Measurements from ENCODE around the gene RBMS3. TPM values are rescaled to one million over a fixed set of nuclear protein-coding genes. Genes with fewer than 3 reads are reported as not detected.

The RBMS3 gene
- total RNA-seq (2014; rRNA removed; shearing (Covaris generic)) = 6.5 and 13.0 TPM in 2 replicates

- DNase-seq (ENCODE audit: low spot score) = peak; percentile 90
These were observed at the start of gene RBMS3 for GRCh38 chr3:29280404-29281093. Gene RBMS3, plus strand, starts transcription at chr3:29281071.

GRCh38 chr3:29233126-29233525 lies 47.7 kb upstream of the RBMS3 start:
- DNase-seq (ENCODE audit: low spot score) = peak; percentile 15

GRCh38 chr3:29236146-29236840 lies 44.6 kb upstream of the RBMS3 start:
- DNase-seq (ENCODE audit: low spot score) = no peak

- DNase-seq (ENCODE audit: low spot score) = no peak
These were observed 41.5 kb upstream of the RBMS3 start for GRCh38 chr3:29239376-29239775.

GRCh38 chr3:29240248-29240647 lies 40.6 kb upstream of the RBMS3 start:
- no peak for DNase-seq (ENCODE audit: low spot score)

DNA sequence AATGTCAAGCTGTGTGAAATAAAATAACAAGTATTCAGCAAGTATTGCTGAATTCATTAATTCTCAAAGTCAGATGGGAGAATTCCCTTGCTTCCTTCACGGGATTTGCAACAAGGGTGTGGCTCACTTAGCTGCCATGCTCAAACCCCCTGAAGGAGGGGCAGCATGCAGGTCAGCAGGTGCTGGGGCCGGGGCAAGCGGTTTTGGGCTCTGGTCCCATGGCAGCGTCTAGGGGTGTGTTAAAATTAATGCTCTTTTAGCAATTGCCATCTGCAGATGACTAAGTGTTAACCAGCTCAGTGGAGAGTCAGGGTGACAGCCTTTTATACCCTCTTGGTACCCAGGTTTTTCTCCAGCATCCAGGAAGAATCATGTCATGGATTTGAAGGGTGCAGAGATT lies 40.0 kb upstream of the RBMS3 start:
- no peak for DNase-seq (ENCODE audit: low spot score)

GRCh38 chr3:29241855-29242254 lies 39.0 kb upstream of the RBMS3 start:
- DNase-seq (ENCODE audit: low spot score) = no peak

DNA sequence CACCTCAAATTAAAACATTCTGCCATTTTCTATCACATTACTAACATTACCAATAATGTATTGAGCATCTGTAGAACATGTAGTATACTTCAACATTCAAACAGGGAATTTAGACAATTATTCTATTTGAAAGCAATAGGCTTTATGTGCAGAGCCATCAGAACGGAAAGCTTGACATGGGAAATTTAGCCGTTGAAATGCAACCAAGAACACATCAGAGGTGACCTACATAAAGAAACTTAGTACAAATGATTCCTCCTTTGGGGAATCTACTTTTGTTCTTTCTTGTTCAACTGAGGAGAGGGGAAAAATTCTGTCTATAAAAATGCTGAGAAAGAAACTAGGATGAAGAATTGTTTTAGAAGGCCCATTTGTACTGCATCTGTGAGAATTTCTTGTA lies 38.6 kb upstream of the RBMS3 start:
- DNase-seq (ENCODE audit: low spot score) = no peak

DNA sequence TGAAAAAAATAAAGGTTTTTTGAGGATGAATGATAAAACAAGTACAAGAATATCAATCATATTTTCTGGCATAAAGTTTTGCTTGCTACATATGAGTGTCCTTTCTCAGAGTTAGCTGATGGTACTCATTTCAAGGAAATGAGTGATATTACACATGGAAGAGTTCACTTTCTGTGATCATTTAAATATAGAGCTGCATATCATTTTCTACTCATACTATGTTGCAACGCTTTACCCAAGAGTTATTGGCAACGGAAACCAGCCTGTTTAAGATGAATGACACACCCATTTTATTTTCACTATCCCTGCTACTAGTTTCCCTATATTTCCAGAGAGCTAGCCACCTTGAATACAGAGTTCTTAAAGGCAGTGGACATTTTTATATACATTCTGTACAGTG lies 35.4 kb upstream of the RBMS3 start:
- no peak for DNase-seq (ENCODE audit: low spot score)

- no peak for DNase-seq (ENCODE audit: low spot score)
These were observed 33.7 kb upstream of the RBMS3 start for GRCh38 chr3:29247088-29247745.

- DNase-seq (ENCODE audit: low spot score) = no peak
These were observed 31.0 kb upstream of the RBMS3 start for GRCh38 chr3:29249829-29250345.

DNA sequence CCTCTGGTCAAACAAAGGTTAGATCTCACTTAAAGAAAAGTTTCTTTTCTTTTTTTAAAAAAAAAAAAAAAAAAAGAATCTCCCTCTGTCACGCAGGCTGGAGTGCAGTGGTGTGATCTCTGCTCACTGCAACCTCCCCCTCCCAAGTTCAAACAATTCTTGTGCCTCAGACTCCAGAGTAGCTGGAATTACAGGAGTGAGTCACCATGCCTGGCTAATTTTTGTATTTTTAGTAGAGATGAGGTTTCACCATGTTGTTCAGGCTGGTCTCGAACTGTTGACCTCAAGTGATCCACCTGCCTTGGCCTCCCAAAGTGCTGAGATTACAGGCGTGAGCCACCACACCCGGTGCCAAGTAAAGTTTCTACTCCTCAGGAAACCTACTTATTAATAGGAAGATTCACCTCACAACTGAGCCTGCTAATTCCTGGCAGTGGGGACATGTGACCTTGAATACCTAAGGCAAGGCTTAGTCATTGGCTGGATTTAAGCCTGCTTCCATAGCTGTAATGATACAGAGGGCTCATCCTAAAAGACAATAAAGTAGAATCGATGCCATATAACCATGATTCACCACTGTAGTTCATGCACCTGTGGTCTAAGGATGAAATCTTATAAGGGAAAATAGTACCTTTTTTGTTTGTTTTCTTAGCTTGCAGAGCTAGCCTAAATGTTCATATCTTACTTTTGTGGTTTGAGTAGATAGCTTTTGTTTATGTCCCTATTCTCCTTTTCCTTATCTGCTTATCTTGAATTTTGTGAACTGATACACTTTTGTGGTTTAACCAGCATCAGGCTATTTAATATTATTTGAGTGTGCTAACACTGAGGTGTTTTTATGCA lies 24.8 kb upstream of the RBMS3 start:
- DNase-seq (ENCODE audit: low spot score) = peak; percentile 32

GRCh38 chr3:29258161-29258560 lies 22.7 kb upstream of the RBMS3 start:
- no peak for DNase-seq (ENCODE audit: low spot score)

DNA sequence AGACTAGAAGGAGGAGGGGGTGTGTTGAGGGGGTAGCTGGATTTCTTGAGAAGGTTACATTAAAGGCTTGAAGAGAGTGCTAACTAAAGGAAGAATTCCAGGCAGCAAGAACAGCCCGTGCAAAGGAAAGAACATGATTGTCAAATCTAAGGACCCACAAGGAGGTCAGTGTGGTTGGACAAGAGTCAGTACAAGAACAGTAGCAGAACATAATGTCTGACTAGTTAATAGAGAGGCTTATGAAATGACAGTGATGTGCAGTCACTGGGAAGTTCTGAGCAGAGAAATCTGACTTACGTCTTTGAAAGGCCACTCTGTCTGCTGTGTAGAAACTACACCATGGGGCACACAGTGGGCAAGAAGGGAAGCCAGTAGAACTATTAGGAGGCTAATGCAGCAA lies 19.8 kb upstream of the RBMS3 start:
- DNase-seq (ENCODE audit: low spot score) = no peak

DNA sequence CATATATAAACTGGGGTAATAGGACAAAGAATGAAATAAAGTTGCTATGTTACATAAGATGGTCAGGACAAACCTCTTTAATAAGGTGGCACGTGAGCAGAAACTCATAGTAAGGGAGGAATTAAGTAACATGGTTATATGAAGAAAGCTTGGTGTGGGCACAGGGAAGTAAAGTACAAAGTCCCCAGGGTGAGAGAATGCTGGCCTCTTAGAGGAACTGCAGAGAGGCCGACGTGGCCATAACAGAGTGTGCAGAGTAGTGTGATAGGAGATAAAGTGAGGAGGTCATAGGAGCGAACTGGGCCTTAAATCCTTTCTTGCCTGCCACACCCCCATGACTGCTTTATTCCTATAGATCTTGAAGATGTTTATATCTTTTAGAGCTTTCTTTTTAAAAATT lies 17.4 kb upstream of the RBMS3 start:
- no peak for DNase-seq (ENCODE audit: low spot score)

GRCh38 chr3:29265509-29266072 lies 15.3 kb upstream of the RBMS3 start:
- no peak for DNase-seq (ENCODE audit: low spot score)

- DNase-seq (ENCODE audit: low spot score) = no peak
These were observed 13.6 kb upstream of the RBMS3 start for GRCh38 chr3:29267226-29267625.

DNA sequence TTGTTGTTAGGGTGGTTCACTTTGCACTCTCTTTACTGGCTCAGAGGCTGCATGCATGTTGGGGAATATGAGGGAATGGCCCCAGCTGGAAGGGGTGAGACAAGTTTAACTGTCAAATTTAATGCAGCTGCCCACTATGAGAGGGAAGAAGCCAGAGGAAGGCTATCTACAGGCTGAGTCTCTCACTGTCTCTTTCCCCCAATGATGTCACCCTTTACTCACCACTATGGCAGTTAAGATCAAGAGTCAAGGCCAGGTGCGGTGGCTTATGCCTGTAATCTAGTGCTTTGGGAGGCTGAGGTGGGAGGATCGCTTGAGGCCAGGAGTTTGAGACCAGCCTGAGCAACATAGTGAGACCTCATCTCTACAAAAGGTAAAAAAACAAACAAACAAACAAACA lies 12.2 kb upstream of the RBMS3 start:
- no peak for DNase-seq (ENCODE audit: low spot score)

GRCh38 chr3:29270752-29271151 lies 10.1 kb upstream of the RBMS3 start:
- no peak for DNase-seq (ENCODE audit: low spot score)

DNA sequence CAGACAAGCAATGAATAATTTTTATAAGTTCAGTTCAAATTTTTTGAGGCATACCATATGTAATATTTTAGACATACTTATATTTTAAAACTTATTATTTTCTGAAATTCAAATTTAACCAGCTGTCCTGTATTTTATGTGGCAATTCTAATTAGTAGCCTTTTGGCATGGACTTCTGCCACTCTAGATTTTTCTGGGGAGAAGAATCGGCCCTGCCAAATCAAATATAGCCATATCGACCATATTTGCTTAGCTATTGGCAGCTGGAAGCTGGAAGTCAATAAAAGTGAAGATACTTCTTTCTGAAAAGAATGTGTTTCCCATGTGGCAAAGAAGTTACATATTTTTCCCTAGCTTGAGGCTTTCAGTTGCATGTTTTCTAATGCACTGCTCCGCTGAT lies 9.4 kb upstream of the RBMS3 start:
- DNase-seq (ENCODE audit: low spot score) = no peak

GRCh38 chr3:29274667-29275066 lies 6.2 kb upstream of the RBMS3 start:
- DNase-seq (ENCODE audit: low spot score) = no peak

- DNase-seq (ENCODE audit: low spot score) = no peak
These were observed 5.6 kb upstream of the RBMS3 start for GRCh38 chr3:29275309-29275708.

Data from H4 (cell line).